Stimulated activated CD8-positive, alpha-beta memory T cell treated with anti-CD3 and anti-CD28 coated beads, Interleukin-2, amount 100 ng/mL, for 1 hour (primary cell): ENCODE measurements around the gene COPS7B.
"Not testable (repeated sequence)": the region's sequence is repeated elsewhere in the genome, so short reads cannot be mapped to it uniquely, and the experiment has no call there.

Source experiments
- DNase-seq, 2 donors: peaks; one replicate each; pipeline ENCODE4 v3.0.0-alpha.2; 2020; ENCODE audit warnings: low read depth in 2 of 2

COPS7B gene

GRCh38 chr2:231786177-231786916, at the start of gene COPS7B:
Gene COPS7B, plus strand, starts transcription at chr2:231786445. Its CDS starts 2,126 bp downstream, at chr2:231788571.
- DNase-seq: peak; percentile 63 to 66

- no peak for DNase-seq
These were observed 48.5 kb upstream of the COPS7B start for GRCh38 chr2:231737761-231738160.

GRCh38 chr2:231743376-231744116, 42.7 kb upstream of the COPS7B start:
- DNase-seq: no peak

- no peak for DNase-seq
These were observed 40.8 kb upstream of the COPS7B start for GRCh38 chr2:231745303-231746038.

- not testable (repeated sequence) for DNase-seq
These were observed 37.9 kb upstream of the COPS7B start for GRCh38 chr2:231748153-231748896.

- not testable (repeated sequence) for DNase-seq
These were observed 37.2 kb upstream of the COPS7B start for GRCh38 chr2:231749016-231749415.

- no peak for DNase-seq
These were observed 35.0 kb upstream of the COPS7B start for GRCh38 chr2:231751042-231751815.

- no peak for DNase-seq
These were observed 34.2 kb upstream of the COPS7B start for GRCh38 chr2:231752061-231752460.

- DNase-seq: no peak
These were observed 24.5 kb upstream of the COPS7B start for GRCh38 chr2:231761735-231762134.

- no peak for DNase-seq
These were observed 22.1 kb upstream of the COPS7B start for GRCh38 chr2:231764124-231764523.

- no peak for DNase-seq
These were observed 21.5 kb upstream of the COPS7B start for GRCh38 chr2:231764760-231765159.

- DNase-seq: no peak
These were observed 20.7 kb upstream of the COPS7B start for GRCh38 chr2:231765496-231765929.

GRCh38 chr2:231769170-231770136, 16.8 kb upstream of the COPS7B start:
- DNase-seq: no peak

- no peak for DNase-seq
These were observed 5.9 kb upstream of the COPS7B start for GRCh38 chr2:231780123-231780908.

- DNase-seq: peak; percentile 90 to 95
These were observed 5.1 kb upstream of the COPS7B start, which contains the start of gene PDE6D for GRCh38 chr2:231780909-231781797. Gene PDE6D, minus strand, starts transcription at chr2:231781282. Its CDS starts 168 bp downstream, at chr2:231781114.

- no peak for DNase-seq
These were observed 4.2 kb upstream of the COPS7B start for GRCh38 chr2:231781798-231782726.

- DNase-seq: no peak
These were observed 832 bp upstream of the COPS7B start for GRCh38 chr2:231785413-231785812.
